Astrocyte (in vitro differentiated cells and primary cell): ENCODE measurements around the gene PIK3R3. TPM values are rescaled to one million over a fixed set of nuclear protein-coding genes. Genes with fewer than 3 reads are reported as not detected.

ENCODE experiments used
- DNase-seq: peaks from one replicate; pipeline ENCODE4 v3.0.0-alpha.2; 2010; ENCODE audit warnings: low read depth
- FAIRE-seq: peaks from 2 replicates; lab custom pipeline; 2011; peaks lifted over from hg19 to GRCh38; lab: Jason Lieb, UNC
- H2AFZ ChIP-seq: 2 replicates; pipeline ENCODE4 v1.6.0; 2012; ENCODE audit warnings: low read depth, low read length, inconsistent platforms
- H3K27ac ChIP-seq: 2 replicates; pipeline ENCODE4 v1.5.1; 2011; ENCODE audit warnings: low read depth, low read length, inconsistent platforms
- H3K27me3 ChIP-seq: 2 replicates; pipeline ENCODE4 v1.6.0; 2011; ENCODE audit warnings: low read length, inconsistent platforms; ENCODE audit not compliant: insufficient read depth
- H3K36me3 ChIP-seq: 2 replicates; pipeline ENCODE4 v1.5.1; 2011; ENCODE audit warnings: low read length, inconsistent platforms; ENCODE audit not compliant: insufficient read depth
- H3K4me1 ChIP-seq: 2 replicates; pipeline ENCODE4 v1.5.1; 2011; ENCODE audit warnings: low read length, inconsistent platforms; ENCODE audit not compliant: insufficient read depth
- H3K4me2 ChIP-seq: 2 replicates; pipeline ENCODE4 v1.6.0; 2012; ENCODE audit warnings: low read length, inconsistent platforms
- H3K4me3 ChIP-seq: 2 replicates; pipeline ENCODE4 v1.5.1; 2011; ENCODE audit warnings: low read depth, mild to moderate bottlenecking, low read length, inconsistent platforms; ENCODE audit not compliant: insufficient read depth
- H3K79me2 ChIP-seq: 2 replicates; pipeline ENCODE4 v1.6.0; 2012; ENCODE audit warnings: mild to moderate bottlenecking, low read length, inconsistent platforms; ENCODE audit not compliant: insufficient read depth
- H3K9ac ChIP-seq: 2 replicates; pipeline ENCODE4 v1.6.0; 2012; ENCODE audit warnings: mild to moderate bottlenecking, low read length, inconsistent platforms
- H3K9me3 ChIP-seq: 2 replicates; pipeline ENCODE4 v1.5.1; 2012; ENCODE audit warnings: low read depth, mild to moderate bottlenecking, low read length, inconsistent platforms; ENCODE audit not compliant: insufficient read depth
- H4K20me1 ChIP-seq: 2 replicates; pipeline ENCODE4 v1.6.0; 2012; ENCODE audit warnings: low read length, inconsistent platforms; ENCODE audit not compliant: insufficient read depth
- H3K27ac Mint-ChIP-seq: one replicate; pipeline ENCODE4 v1.8.0; 2021; ENCODE audit warnings: mild to moderate bottlenecking, mixed read lengths; ENCODE audit not compliant: unreplicated experiment
- H3K27me3 Mint-ChIP-seq: one replicate; pipeline ENCODE4 v1.8.0; 2021; ENCODE audit warnings: low read depth, mixed read lengths; ENCODE audit not compliant: unreplicated experiment
- H3K36me3 Mint-ChIP-seq: one replicate; pipeline ENCODE4 v1.8.0; 2021; ENCODE audit warnings: low read depth, mixed read lengths; ENCODE audit not compliant: unreplicated experiment
- H3K4me1 Mint-ChIP-seq: one replicate; pipeline ENCODE4 v1.8.0; 2021; ENCODE audit warnings: low read depth, mixed read lengths; ENCODE audit not compliant: unreplicated experiment
- H3K4me3 Mint-ChIP-seq: one replicate; pipeline ENCODE4 v1.8.0; 2021; ENCODE audit warnings: mild to moderate bottlenecking, moderate library complexity, mixed read lengths; ENCODE audit not compliant: unreplicated experiment
- H3K9me3 Mint-ChIP-seq: one replicate; pipeline ENCODE4 v1.8.0; 2021; ENCODE audit warnings: mild to moderate bottlenecking, mixed read lengths; ENCODE audit not compliant: unreplicated experiment
- CTCF ChIP-seq: IDR thresholded peaks from 2 replicates; pipeline ENCODE4 v1.5.1; 2011; ENCODE audit warnings: low read depth, mild to moderate bottlenecking, inconsistent platforms, low read length, moderate library complexity; ENCODE audit not compliant: insufficient read depth
- EZH2 ChIP-seq: IDR thresholded peaks from 2 replicates; pipeline ENCODE4 v1.6.1; 2012; ENCODE audit warnings: mild to moderate bottlenecking, low read length, inconsistent platforms; ENCODE audit not compliant: insufficient read depth
- total RNA-seq: library from RNA; stranded (reverse); gene quantifications from 2 replicates; pipeline ENCODE4 v1.2.1, GENCODE V29; 2021

PIK3R3 gene
- total RNA-seq, 1 donor from 2014 or later, result 68.4 TPM

GRCh38 chr1:46081206-46081605 is 51.2 kb downstream of the PIK3R3 start:
- Mint-ChIP-seq H3K27ac (no peak overlapping the region), H3K4me1 (peaks cover 23% of the 10 kb centered on the region), H3K9me3 (no peaks in the 10 kb centered on the region), H3K4me3 (peak overlapping the region; percentile 27), H3K27me3 (no peaks in the 10 kb centered on the region), H3K36me3 (peaks cover under 1% of the 10 kb centered on the region)
- DNase-seq (no peak), FAIRE-seq (no peak)
- Histone ChIP-seq H3K4me1 (peaks cover 10% of the 10 kb centered on the region), H3K79me2 (peaks cover 35% of the 10 kb centered on the region), H2AFZ (no peak overlapping the region), H3K36me3 (no peaks in the 10 kb centered on the region), H3K4me2 (no peak overlapping the region), H3K4me3 (no peak overlapping the region), H3K9me3 (no peaks in the 10 kb centered on the region), H3K9ac (no peak overlapping the region), H3K27ac (no peak overlapping the region), H3K27me3 (no peaks in the 10 kb centered on the region), H4K20me1 (peaks cover 30% of the 10 kb centered on the region)
- TF ChIP-seq CTCF (no peak), EZH2 (no peak)

GRCh38 chr1:46080257-46080656 is 52.2 kb downstream of the PIK3R3 start:
- Mint-ChIP-seq H3K9me3 (no peaks in the 10 kb centered on the region), H3K27ac (no peak overlapping the region), H3K36me3 (peaks cover 7% of the 10 kb centered on the region), H3K4me1 (peaks cover 17% of the 10 kb centered on the region), H3K27me3 (no peaks in the 10 kb centered on the region), H3K4me3 (no peak overlapping the region)
- peaks cover 25% of the 10 kb centered on the region for H3K79me2 ChIP-seq
- no peaks in the 10 kb centered on the region for H3K27me3 ChIP-seq
- peaks cover 9% of the 10 kb centered on the region for H3K4me1 ChIP-seq
- no peak overlapping the region for H2AFZ ChIP-seq
- DNase-seq, result no peak
- H3K36me3 ChIP-seq, result no peaks in the 10 kb centered on the region
- TF ChIP-seq CTCF (no peak), EZH2 (no peak)
- no peak overlapping the region for H3K4me3 ChIP-seq
- H4K20me1 ChIP-seq, result peaks cover 21% of the 10 kb centered on the region
- H3K4me2 ChIP-seq, result no peak overlapping the region
- no peaks in the 10 kb centered on the region for H3K9me3 ChIP-seq
- H3K9ac ChIP-seq, result no peak overlapping the region
- no peak overlapping the region for H3K27ac ChIP-seq
- no peak for FAIRE-seq

GRCh38 chr1:46077644-46078043 is 54.8 kb downstream of the PIK3R3 start:
- no peaks in the 10 kb centered on the region for H3K27me3 Mint-ChIP-seq
- H3K9me3 Mint-ChIP-seq, result no peaks in the 10 kb centered on the region
- no peak overlapping the region for H3K4me2 ChIP-seq
- no peaks in the 10 kb centered on the region for H3K4me1 ChIP-seq
- H3K36me3 Mint-ChIP-seq, result peaks cover 16% of the 10 kb centered on the region
- FAIRE-seq (no peak), DNase-seq (no peak)
- H3K4me3 Mint-ChIP-seq, result no peak overlapping the region
- H4K20me1 ChIP-seq, result peaks cover 18% of the 10 kb centered on the region
- no peak overlapping the region for H2AFZ ChIP-seq
- peaks cover 10% of the 10 kb centered on the region for H3K79me2 ChIP-seq
- TF ChIP-seq CTCF, result no peak
- no peak for TF ChIP-seq EZH2
- H3K27ac ChIP-seq, result no peak overlapping the region
- H3K9ac ChIP-seq, result no peak overlapping the region
- peaks cover 3% of the 10 kb centered on the region for H3K4me1 Mint-ChIP-seq
- no peaks in the 10 kb centered on the region for H3K36me3 ChIP-seq
- H3K27me3 ChIP-seq, result no peaks in the 10 kb centered on the region
- no peak overlapping the region for H3K27ac Mint-ChIP-seq
- no peak overlapping the region for H3K4me3 ChIP-seq
- H3K9me3 ChIP-seq, result no peaks in the 10 kb centered on the region
